Neural cell (in vitro differentiated cells): Measurements from ENCODE around the gene ENOX1. TPM values are rescaled to one million over a fixed set of nuclear protein-coding genes. Genes with fewer than 3 reads are reported as not detected.

Experiments
- H2AFZ ChIP-seq: fragments of 200-600, 300-800 bp; sonication (generic), shearing (Covaris generic); 2 replicates; pipeline ENCODE4 v1.6.0; 2014; ENCODE audit warnings: low read depth, mild to moderate bottlenecking, antibody characterized with exemption, low read length, moderate library complexity
- H3F3A ChIP-seq: fragments of 200-600 bp; shearing (Covaris generic); 2 replicates; pipeline ENCODE4 v1.6.1; 2016; ENCODE audit warnings: mild to moderate bottlenecking, moderate library complexity, mixed read lengths, antibody characterized with exemption, low read length; ENCODE audit not compliant: insufficient read depth, poor library complexity, severe bottlenecking
- H3K27ac ChIP-seq: fragments of 200-600, 300-800 bp; sonication (generic), shearing (Covaris generic); 2 replicates; pipeline ENCODE4 v1.5.1; 2014; ENCODE audit warnings: mild to moderate bottlenecking, low read length, moderate library complexity
- H3K27me3 ChIP-seq: fragments of 300-800, 200-600 bp; sonication (generic), shearing (Covaris generic); 2 replicates; pipeline ENCODE4 v1.6.0; 2014; ENCODE audit warnings: mild to moderate bottlenecking, low read depth, low read length, moderate library complexity; ENCODE audit not compliant: insufficient read depth
- H3K36me3 ChIP-seq: fragments of 300-800, 200-600 bp; sonication (generic), shearing (Covaris generic); 2 replicates; pipeline ENCODE4 v1.5.1; 2014; ENCODE audit warnings: mild to moderate bottlenecking, antibody characterized with exemption, low read length, moderate library complexity; ENCODE audit not compliant: insufficient read depth
- H3K4me2 ChIP-seq: fragments of 300-800, 200-600 bp; sonication (generic), shearing (Covaris generic); 2 replicates; pipeline ENCODE4 v1.6.0; 2014; ENCODE audit warnings: mild to moderate bottlenecking, low read length
- H3K4me3 ChIP-seq: fragments of 300-800, 200-600 bp; sonication (generic), shearing (Covaris generic); 2 replicates; pipeline ENCODE4 v1.5.1; 2014; ENCODE audit warnings: mild to moderate bottlenecking, low read length, moderate library complexity
- H3K79me2 ChIP-seq: fragments of 200-600 bp; shearing (Covaris generic); replicated peaks from 2 replicates; pipeline ENCODE4 v1.6.0; 2014; ENCODE audit warnings: mild to moderate bottlenecking, low read length, moderate library complexity; ENCODE audit not compliant: insufficient read depth
- H3K9ac ChIP-seq: fragments of 300-800, 200-600 bp; sonication (generic), shearing (Covaris generic); 2 replicates; pipeline ENCODE4 v1.6.1; 2016; ENCODE audit warnings: mild to moderate bottlenecking, low read length, mixed read lengths
- H3K9me2 ChIP-seq: fragments of 200-600 bp; shearing (Covaris generic); 2 replicates; pipeline ENCODE4 v1.6.1; 2016; ENCODE audit warnings: mild to moderate bottlenecking, low read length, mixed read lengths; ENCODE audit not compliant: insufficient read depth
- H3K9me3 ChIP-seq: fragments of 200-600, 300-800 bp; sonication (generic), shearing (Covaris generic); 2 replicates; pipeline ENCODE4 v1.6.1; 2016; ENCODE audit warnings: mild to moderate bottlenecking, mixed run types, low read length, moderate library complexity, mixed read lengths
- H4K20me1 ChIP-seq: fragments of 200-600 bp; shearing (Covaris generic); 2 replicates; pipeline ENCODE4 v1.6.1; 2016; ENCODE audit warnings: mild to moderate bottlenecking, mixed run types; ENCODE audit not compliant: insufficient read depth
- CTCF ChIP-seq: fragments of 450-650 bp; IDR thresholded peaks from 2 replicates; pipeline ENCODE4 v1.5.1; 2014; ENCODE audit warnings: antibody characterized with exemption, mild to moderate bottlenecking, moderate library complexity; ENCODE audit not compliant: poor library complexity, severe bottlenecking
- EP300 ChIP-seq: fragments of 450-650 bp; conservative IDR thresholded peaks from 2 replicates; pipeline ENCODE4 v1.6.1; 2014; ENCODE audit warnings: antibody characterized with exemption, mild to moderate bottlenecking, moderate library complexity; ENCODE audit not compliant: poor library complexity, severe bottlenecking
- EZH2 ChIP-seq: fragments of 200-600, 300-800 bp; shearing (Covaris generic), sonication (generic); IDR thresholded peaks from 2 replicates; pipeline ENCODE4 v1.6.1; 2014; ENCODE audit warnings: antibody characterized with exemption, low read length, borderline replicate concordance, mild to moderate bottlenecking; ENCODE audit not compliant: insufficient read depth, poor library complexity, severe bottlenecking
- MXI1 ChIP-seq: fragments of 450-650 bp; conservative IDR thresholded peaks from 2 replicates; pipeline ENCODE4 v1.6.1; 2014; ENCODE audit warnings: antibody characterized with exemption, mild to moderate bottlenecking; ENCODE audit not compliant: poor library complexity, severe bottlenecking
- POLR2AphosphoS5 ChIP-seq: IDR thresholded peaks from 2 replicates; pipeline ENCODE4 v1.6.1; 2012
- RAD21 ChIP-seq: fragments of 450-650 bp; conservative IDR thresholded peaks from 2 replicates; pipeline ENCODE4 v1.6.1; 2014; ENCODE audit warnings: antibody characterized with exemption, mild to moderate bottlenecking, moderate library complexity
- REST ChIP-seq: IDR thresholded peaks from 2 replicates; pipeline ENCODE4 v1.6.1; 2012; ENCODE audit warnings: borderline replicate concordance
- SMC3 ChIP-seq: fragments of 450-650 bp; conservative IDR thresholded peaks from 2 replicates; pipeline ENCODE4 v1.6.1; 2014; ENCODE audit warnings: antibody characterized with exemption, mild to moderate bottlenecking, moderate library complexity; ENCODE audit not compliant: poor library complexity
- TAF1 ChIP-seq: IDR thresholded peaks from 2 replicates; pipeline ENCODE4 v1.6.1; 2012; ENCODE audit warnings: low read depth
- polyA plus RNA-seq: library from polyadenylated mRNA; depleted of rRNA; stranded (reverse); fragments of >200 nt; gene quantifications from 2 replicates; pipeline ENCODE4 v1.2.3, GENCODE V29; 2014

ENOX1 gene
- polyA plus RNA-seq, 1 donor from 2014 or later: 42.6 TPM

GRCh38 chr13:43799191-43799590 lies 12.4 kb upstream of the ENOX1 start:
- no peak overlapping the region for H3K9ac ChIP-seq

GRCh38 chr13:43797869-43798268 lies 11.1 kb upstream of the ENOX1 start:
- Histone ChIP-seq H3K36me3 (no peaks in the 10 kb centered on the region), H3F3A (no peaks in the 10 kb centered on the region), H3K9me2 (no peaks in the 10 kb centered on the region), H3K4me2 (no peak overlapping the region), H3K4me3 (no peak overlapping the region), H4K20me1 (no peaks in the 10 kb centered on the region), H3K27me3 (no peaks in the 10 kb centered on the region), H3K9ac (no peak overlapping the region), H3K9me3 (no peaks in the 10 kb centered on the region), H3K27ac (no peak overlapping the region), H3K79me2 (no peaks in the 10 kb centered on the region), H2AFZ (no peak overlapping the region)
- TF ChIP-seq MXI1 (no peak), CTCF (peak; percentile 10)

More at GRCh38 chr13:43799191-43799590, 12.4 kb upstream of the ENOX1 start:
- no peak overlapping the region for H3K4me3 ChIP-seq
- no peak overlapping the region for H3K27ac ChIP-seq
- H3K9me2 ChIP-seq: no peaks in the 10 kb centered on the region
- H4K20me1 ChIP-seq: no peaks in the 10 kb centered on the region
- no peak for TF ChIP-seq RAD21
- TF ChIP-seq POLR2AphosphoS5: no peak
- no peak for TF ChIP-seq TAF1
- no peak for TF ChIP-seq MXI1
- TF ChIP-seq EP300: no peak
- TF ChIP-seq CTCF: no peak
- TF ChIP-seq EZH2: no peak
- TF ChIP-seq REST: no peak
- TF ChIP-seq SMC3: no peak
- no peaks in the 10 kb centered on the region for H3K27me3 ChIP-seq
- H2AFZ ChIP-seq: no peak overlapping the region
- H3K4me2 ChIP-seq: no peak overlapping the region
- no peaks in the 10 kb centered on the region for H3K36me3 ChIP-seq
- H3K9me3 ChIP-seq: no peaks in the 10 kb centered on the region
- no peaks in the 10 kb centered on the region for H3F3A ChIP-seq
- no peaks in the 10 kb centered on the region for H3K79me2 ChIP-seq
